Inferior parietal cortex (tissue), 1 donor: ENCODE measurements around the gene EIPR1.

Experiments used
- DNase-seq: peaks from one replicate; pipeline ENCODE4 v3.0.0-alpha.2; 2016; ENCODE audit errors: extremely low spot score

EIPR1 gene

DNA sequence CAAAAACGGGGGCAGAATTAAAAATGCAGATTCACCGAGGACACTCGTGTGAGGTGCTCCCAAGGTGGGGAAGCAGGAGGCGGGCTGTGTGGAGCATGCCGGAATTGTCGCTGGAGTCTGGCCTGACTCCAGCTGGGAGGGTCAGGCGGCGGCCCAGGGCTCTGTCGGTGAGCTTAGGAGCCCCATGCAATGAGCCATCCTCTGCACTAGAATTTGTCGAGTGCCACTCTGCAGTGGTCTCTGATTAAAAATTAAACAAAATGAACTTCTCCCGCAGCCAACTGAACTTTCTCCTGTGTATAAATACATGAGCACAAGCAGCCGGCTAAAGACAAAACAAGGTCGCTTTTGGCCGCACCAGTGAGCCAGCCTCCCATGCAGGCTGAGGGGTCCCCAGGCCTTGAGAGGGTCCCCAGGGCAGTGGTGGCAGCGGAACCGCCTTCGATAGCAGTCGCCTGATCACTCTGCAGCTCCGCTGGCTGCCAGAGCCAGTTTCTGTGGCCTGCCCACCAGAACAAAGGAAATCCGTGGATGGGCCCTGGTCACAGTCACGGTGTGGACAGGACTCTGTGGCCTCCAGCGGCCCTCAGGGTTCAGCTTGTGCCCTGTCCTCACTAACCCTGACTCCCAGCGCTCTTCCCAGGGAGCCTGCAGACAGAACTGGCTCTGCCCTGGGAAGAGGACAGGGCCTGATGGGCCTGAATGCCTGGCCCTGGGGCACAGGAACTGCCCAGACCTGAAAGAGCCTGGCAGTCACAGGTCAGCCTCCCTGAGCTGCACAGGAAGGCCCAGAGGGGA lies 201.3 kb downstream of the EIPR1 start:
- no peak for DNase-seq

DNA sequence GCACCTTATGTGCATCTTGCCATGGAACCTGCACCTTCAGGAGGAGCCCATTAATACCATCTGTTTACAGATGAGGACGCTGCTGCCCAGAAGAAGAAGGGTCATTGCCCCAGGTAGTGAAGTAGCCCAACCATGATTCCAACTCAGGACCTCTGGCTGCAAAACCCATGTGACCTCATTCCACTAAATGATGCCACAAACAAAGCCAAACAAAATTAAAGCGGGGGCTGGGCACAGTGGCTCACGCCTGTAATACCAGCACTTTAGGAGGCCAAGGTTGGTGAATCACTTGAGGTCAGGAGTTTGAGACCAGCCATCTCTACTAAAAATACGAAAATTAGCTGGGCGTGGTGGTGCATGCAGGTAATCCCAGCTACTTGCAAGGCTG lies 202.1 kb downstream of the EIPR1 start:
- no peak for DNase-seq

DNA sequence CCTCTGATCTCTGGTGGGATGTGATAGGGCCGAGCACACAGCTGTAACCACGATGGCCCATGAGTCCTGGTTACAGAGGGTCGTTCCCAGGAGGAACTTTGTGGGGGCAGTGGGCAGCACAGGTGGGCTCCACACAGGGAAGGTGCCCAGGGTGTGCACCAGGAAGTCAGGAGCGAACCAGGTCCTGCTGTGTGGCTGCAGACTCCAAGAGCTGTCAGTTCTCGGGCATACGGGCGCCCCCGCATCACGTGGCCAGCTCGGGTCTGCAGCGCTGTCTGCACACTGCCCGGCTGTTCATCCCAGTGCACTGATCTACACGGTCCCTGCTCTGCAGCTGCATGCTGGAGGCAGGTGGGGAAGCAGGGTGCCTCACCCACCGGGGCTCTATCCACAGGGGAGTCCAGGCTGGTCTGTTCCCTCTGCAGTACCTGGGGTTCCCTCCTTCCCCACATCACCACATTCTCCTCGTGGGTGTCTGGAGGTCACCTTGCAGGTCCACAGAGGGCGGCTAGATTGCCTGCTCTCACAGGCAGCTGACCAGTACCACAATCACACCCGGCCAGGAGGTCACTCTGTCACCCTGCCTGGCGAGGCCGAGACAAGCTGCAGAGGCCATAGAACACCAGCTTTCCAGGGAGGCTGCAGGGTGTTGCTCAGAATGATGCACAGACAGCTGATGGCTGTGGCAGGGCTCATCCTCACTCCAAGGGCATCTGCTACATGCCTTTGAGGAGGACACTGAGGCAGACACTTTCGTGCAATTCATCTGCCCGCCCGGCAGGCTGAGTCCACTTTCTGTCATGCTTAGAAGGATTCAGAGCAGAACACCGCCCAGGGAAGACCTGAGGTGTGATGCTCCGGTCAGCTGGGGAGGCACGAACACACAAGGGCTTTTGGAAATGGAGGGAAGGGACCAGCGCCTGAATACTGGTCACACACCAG lies 202.7 kb downstream of the EIPR1 start:
- no peak for DNase-seq

DNA sequence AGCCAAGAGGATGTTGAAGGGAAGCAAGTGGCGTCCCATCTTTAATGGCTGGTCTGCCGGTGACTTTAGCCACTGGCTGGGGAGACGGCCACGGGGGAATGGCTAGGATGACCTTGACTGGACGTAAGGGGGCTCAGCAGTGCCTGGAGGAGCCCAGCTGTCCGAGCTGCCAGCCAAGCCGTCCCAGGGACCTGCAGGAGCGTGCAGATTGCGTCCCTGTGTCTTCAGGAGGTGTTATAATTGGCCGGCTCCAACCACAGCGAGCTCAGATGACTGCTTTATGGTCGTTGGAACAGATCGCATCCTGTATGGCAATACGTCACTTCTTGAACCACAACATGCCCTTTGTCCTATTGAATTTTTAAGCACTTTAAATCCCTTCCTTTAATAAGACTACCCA lies 204.6 kb downstream of the EIPR1 start:
- no peak for DNase-seq

DNA sequence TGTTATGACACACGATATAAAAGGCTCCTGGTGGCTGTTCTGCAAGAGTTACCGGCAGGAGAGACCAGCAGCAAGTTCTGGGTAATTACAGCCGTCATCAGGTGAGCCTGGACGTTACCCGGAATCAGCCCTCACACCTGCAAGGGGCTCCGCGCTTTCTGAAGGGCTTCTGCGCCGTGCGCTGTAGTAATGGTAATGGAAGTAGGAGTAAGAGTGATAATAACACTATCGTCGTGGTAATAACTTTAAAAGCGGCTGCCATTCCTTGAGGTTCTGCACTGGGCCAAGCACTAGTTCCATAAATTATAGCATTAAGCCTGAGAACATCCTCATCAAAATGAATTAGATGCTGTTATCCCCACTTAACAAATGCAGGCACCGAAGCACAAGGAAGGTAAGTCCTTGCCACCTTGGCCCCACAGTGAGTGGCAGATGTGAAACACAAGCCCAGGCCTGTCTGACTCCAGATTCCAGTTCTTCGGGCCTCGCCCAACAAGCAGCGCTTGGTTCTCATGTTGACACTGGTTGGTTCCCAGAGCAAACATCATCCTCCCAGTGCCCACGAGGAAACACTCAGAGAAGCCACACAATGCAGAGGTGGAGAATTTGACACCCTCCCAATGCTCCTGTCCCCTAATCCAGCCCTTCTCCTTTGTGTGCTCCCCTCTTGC lies 205.2 kb downstream of the EIPR1 start:
- DNase-seq: no peak

DNA sequence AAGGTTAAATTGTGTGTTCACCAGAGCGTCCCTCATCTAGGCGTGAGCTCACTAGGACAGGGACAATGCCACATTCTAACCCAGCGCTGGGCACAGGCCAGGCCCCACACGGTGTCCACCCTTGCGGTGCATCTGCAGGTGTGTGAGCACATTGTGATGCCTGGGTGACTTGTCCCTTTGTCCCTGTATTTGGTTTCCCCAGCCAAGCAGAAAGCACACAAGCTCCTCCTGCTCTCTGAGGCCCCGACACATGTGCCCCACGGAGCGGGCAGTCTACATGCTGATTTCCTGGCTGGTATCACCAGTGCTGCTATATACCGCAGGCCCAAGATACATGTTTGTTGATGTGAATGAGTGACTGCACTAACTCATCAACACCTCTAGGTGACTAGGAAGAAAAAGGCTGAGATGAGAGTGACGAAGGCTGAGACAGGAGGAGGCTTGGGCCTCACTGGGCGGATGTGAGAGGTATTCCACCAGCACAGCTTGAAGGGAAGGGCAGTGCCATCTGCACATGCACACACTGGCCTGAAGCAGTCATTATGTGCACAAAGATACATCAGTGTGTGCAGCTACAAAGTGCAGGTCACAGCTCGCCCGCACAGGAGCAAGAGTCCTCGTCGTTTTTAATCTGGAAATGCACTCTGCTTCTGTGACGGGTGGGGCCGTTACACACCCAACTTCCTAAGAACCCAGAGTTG lies 205.9 kb downstream of the EIPR1 start:
- DNase-seq: no peak

DNA sequence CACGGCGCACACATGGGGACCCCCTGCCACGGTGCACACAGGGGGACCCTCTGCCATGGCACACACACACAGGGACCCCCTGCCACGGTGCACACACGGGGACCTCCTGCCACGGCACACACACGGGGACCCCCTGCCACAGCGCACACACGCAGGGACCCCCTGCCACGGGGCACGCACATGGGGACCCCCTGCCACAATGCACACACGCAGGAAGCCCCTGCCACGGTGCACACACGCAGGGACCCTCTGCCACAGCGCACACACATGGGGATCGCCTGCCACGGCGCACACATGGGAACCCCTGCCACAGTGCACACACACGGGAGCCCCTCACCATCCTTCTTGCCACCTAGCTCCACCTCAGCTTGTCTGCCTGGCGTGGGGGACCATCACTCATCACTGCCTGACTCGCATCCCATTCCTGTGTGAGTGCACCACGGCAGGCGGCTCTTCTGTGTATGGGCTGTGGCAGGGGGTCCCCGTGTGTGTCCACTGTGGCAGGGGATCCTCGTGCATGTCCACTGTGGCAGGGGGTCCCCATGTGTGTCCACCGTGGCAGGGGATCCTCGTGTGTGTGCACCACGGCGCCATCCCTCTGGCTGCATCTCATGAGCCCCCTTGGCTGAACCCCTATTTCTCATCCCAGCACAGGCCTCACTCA lies 206.7 kb downstream of the EIPR1 start:
- DNase-seq: no peak

DNA sequence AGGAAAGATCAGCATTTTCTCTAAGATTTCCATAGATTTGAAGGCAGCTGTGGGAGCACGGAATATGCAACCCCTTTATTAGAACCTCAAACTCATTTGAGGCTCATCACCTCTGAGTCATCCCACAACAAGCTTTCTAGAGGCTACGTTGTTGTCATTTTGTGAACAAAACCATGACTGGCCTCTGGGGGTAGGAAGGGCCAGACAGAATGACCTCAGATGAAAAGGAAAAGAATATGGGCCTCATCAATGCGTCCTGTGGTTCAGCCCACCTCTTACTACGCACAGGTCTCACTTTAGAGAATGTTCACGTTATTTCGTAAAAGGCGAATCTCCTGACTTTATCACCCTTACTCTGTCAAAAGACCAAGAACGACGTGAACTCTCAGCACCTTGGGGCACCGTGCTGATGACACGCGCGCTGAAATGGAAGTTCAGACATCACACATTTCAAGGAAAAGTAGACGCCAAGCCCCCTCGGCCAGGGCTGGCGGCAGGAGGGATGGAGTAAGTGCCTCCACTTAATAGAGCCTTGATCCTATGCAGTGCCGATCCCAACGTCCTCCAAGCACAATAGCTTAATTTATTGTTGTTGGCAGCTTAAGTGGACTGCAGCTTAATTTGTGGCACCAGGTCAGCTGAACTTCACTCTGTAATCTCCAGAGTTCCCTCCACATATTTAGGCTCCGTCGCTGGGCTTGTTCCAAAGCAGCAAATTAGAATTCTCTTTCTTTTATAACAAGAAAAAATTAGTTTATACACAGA lies 208.3 kb downstream of the EIPR1 start:
- no peak for DNase-seq

DNA sequence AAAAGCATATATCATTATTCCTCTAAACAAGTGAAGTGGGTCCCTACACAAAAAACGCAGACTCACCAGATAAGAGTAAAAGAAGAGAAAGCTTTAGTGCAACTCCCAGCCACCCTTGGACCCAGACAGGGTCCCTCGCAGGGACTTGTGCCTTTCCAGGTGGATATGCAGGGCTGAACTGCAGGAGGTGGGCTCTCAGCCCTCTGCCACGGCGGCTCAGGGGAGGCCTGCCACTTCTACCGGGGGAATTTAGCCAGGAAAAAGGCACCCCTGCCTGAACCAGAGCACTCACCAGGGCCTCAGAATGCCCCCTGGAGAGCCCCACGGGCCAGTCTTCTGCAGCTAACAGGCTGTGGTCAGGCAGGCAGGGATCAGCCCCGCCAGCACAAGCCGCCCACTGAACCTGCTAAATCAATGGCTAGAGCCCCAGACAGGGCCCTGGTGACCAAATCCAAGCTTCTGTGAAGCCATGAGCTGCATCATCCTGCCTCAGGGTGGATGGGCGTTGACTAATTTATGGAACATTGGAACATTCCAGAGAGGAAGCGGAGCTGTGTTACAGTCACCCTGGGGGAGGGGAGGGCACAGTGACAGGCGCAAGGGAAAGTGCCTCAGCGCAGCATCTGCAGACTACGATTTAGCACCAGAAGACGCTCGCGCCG lies 209.3 kb downstream of the EIPR1 start:
- no peak for DNase-seq

DNA sequence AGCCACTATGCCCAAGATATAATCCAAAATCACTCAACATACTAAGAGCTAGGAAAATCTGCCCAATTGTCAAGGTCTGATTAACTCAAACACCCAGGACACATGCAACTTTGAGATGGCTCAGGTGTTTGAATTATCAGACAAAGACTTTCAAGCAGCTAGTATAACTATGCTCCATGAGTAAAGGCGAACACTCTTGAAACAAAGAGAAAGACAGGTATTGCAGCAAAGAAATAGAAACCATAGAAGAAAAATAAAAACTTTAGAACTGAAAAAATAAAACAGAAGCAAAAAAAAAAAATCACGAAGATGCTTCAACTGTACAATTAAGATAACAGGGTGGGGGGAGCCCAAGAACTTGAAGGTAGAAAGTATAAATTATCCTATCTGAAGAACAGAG lies 214.2 kb downstream of the EIPR1 start:
- no peak for DNase-seq

DNA sequence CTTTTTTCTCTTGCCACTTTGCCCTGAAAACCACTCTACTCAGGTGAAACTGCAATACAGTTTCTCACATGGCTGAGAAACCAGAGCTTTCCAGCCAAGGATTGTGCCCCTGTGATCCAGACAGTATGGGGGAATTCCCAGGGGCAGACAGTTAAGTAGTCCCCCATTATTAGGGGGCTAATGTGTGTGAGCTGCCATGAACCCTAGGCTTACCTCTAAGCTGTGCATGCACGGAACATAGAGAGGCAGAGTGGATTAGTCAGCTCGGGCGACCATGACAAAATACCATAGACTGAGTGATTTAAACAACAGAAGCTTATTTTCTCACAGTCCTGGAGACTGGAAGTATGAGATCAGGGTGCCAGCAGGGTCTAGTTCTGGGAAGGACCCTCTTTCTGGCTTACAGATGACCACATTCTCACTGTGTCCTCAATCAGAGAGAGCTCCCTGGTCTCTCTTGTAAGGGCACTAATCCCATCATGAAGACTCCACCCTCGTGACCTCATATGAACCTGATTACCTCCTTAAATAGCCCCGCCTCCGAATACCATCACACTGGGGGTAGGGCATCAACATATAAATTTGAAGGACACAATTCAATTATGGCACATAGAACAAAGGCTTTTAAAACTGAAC lies 215.1 kb downstream of the EIPR1 start:
- no peak for DNase-seq

DNA sequence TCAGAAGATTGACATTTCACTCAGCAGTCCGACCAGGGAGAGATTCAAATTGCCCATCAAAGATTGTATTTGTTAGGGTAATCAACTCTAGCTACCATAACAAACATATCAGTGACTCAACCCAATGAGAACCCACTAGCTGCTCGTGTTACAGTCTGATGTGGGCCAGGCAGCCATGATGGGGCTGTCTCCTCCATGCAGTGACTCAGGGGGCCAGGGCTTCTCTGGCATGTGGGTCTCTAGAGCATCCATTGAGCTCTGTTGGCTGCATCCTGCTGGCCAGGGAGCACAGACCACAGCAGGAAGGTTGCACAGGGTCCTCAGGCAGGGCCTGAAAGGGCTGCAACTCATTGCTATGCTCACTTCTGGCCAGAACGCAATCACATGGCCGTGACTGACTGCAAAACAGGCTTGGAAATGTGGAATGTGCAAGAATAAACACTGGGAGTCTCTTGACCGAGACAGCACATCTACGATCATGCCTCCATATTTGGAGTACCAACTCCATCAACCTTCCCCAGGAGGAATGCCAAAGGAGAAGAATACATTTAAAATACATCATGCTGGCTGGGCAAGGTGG lies 216.8 kb downstream of the EIPR1 start:
- no peak for DNase-seq

DNA sequence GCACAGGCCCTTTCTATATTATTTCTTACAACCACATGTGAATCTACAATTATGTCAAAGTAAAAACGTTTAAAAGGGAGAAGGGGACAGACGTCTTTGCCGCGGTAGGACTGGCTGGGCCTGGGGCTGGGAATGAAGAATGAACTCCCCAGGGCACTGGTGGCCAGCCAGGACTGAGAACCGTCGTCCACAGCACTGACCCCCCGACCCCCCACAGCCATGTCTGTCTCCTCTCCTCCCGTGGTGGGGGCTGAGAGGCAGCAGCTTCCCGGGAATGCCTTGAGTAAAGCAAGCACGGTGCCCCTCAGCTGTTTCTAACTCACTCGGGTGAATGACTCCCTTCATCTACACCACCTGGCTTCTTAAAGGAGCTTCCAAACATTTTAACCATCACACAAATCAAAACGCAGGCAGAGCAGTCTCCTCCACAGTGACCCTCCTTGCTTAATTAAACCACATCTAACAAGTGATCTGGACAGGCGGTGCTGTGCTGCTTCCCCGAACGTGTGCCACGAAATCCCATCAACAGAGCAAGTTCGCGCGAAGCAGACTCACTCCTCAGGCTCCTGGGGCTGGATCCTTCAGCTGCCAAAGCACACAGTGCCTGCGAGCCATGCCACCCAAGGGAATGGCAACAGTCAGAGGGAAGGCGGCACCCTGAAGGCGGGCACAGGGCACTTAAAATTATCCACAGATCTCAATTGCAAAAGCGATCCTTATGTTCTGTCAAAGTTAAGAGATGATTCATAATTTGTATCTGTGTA lies 217.7 kb downstream of the EIPR1 start:
- no peak for DNase-seq

DNA sequence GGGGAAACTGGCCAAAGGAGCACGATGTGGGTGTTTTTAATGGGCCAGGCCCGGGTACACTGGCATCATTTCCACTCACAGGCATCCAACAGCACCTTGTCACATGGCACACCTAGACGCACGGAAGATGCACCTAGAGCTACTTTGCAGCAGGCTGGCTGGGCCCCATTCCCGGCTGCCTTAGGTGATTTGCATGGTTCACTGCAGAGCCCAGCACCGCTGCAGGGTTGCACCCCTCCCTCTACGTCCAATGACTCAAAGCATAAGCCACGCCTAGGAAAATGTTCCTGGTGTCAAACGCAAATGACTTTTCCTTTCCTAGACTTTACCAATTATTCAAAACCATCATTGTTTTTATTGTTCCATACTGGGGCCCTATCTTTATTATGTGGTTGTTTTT lies 222.9 kb downstream of the EIPR1 start:
- DNase-seq: no peak

DNA sequence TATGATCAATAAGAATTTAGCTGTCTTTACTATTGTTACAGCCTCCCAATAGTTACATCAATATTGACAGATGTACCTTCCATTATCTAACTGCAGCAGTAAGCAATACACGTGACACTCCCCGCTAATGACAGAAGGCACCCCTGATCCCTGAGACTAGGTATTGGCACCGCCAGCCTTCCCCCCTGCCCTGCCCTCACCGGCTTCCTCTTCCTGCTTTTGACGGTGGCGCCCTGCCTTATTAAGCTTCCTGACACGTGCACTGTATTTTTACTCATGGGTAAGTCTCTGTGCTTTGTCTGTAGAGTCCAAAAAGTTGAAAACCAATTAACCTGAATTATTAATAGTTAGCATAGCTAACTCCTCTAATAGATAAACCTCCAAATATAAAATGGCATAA lies 223.5 kb downstream of the EIPR1 start:
- no peak for DNase-seq

DNA sequence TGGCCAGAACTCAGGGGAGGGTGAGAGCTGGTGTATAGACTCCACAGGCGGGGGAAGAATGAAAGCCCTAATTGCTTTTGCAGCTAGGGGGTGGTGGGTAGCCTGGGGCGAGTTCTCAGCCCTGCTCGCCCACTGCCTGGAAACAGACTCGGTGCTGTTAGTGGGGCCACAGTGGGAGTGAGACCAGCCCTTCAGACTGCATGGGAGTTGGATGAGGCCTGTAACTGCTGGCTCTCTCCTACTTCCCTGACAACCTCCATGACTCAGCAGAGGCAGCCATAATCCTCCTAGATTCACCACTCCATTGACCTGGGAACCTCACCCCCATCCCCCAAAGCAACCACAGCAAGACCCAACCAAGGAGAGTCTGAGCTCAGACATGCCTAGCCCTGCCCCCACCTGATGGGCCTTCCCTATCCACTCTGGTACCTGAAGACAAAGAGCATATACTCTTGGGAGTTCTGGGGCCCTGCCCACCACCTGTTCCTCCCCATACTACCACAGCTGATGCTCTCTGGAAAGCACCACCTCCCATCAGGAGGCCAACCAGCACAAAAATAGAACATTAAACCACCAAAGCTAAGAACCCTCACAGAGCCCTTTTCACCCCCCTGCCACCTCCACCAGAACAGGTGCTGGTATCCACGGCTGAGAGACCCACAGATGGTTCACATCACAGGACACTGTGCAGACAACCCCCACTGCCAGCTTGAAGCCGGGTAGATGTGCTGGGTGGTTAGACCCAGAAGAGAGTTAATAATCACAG lies 226.3 kb downstream of the EIPR1 start:
- DNase-seq: no peak

DNA sequence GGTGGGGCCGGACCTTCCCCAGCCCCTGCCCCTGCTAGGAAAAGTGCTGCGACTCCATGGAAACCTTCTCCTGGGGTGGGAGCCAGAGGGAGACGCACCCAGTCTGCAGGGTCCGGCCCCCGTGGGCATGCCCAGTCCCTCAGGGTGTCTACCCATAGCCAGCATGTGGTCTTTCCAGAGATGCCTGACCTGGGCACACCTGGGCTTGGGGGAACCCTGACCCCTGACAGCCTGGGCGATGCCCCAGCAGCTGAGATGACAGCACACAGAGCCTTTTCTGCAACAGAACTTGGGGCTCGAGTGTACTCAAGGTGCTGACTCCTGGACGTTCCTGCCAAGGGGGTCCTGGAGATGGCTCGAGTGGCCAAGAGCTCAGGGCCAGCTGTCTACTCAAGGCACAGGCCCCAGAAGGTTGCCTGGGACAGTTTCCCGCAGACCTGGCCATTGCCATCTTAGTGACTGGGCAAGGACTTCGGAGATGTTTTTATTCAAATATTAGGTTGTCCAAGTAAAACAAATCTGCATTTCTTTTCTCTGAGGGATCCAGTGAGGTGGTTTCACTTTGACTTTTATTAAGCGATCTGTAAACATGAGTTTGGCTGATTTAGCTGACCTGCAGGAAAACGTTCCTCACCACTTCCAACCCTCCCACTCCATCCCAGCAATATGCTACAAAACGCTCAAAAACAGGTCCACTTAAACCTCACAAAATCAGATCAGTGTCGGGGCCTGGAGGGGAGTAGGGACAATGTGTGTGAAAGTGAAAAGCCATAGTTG lies 228.0 kb downstream of the EIPR1 start:
- DNase-seq: no peak
